ENCODE data around the gene LRRC46. TPM values are rescaled to one million over a fixed set of nuclear protein-coding genes. Genes with fewer than 3 reads are reported as not detected.

The LRRC46 gene
- total RNA-seq, 2 experiments from 2014 or later, result 0.38 to 0.67 TPM

- ChIA-PET CTCF (interaction anchor here (1.3 to 1.8 kb wide), 2 partner anchors 13 to 66 kb away, joined by 4 to 7 read pairs; no protein-coding TSS in a partner anchor), POLR2A (no interaction called here)
- Mint-ChIP-seq H3K36me3 (ENCODE audit: low read depth) (peaks cover 31% of the 10 kb centered on the region), H3K27ac (no peak overlapping the region), H3K9me3 (no peaks in the 10 kb centered on the region), H3K27me3 (no peaks in the 10 kb centered on the region), H3K4me3 (no peak overlapping the region), H3K4me1 (ENCODE audit: low read depth) (peaks cover 22% of the 10 kb centered on the region)
- TF ChIP-seq CTCF (IDR thresholded peaks at IDR 0.05), result no peak
- ATAC-seq (no peak), DNase-seq (no peak)
- intact Hi-C loops (cut with micrococcal nuclease), result no loop called here
Observed at GRCh38 chr17:47823519-47823918, 8.0 kb upstream of the LRRC46 start.

GRCh38 chr17:47829870-47830269, 1.6 kb upstream of the LRRC46 start:
- no peaks in the 10 kb centered on the region for H3K27me3 Mint-ChIP-seq
- no peaks in the 10 kb centered on the region for H3K9me3 Mint-ChIP-seq
- peaks cover 37% of the 10 kb centered on the region for H3K4me1 Mint-ChIP-seq (ENCODE audit: low read depth)
- ChIA-PET CTCF (interaction anchor here (0.8 to 3.7 kb wide), 4 partner anchors 10 to 93 kb away, joined by 3 to 25 read pairs (median 4); partner anchors contain the start of gene SCRN2), POLR2A (interaction anchor here (1.2 kb wide), 1 partner anchor 123 kb away, joined by 3 read pairs; no protein-coding TSS in a partner anchor)
- H3K4me3 Mint-ChIP-seq, result peak overlapping the region; percentile 91
- ATAC-seq (peak; percentile 54), DNase-seq (peak; percentile 59)
- intact Hi-C loops (cut with micrococcal nuclease), result no loop called here
- TF ChIP-seq CTCF (IDR thresholded peaks at IDR 0.05), result no peak
- peaks cover 23% of the 10 kb centered on the region for H3K36me3 Mint-ChIP-seq (ENCODE audit: low read depth)
- H3K27ac Mint-ChIP-seq, result peak overlapping the region; percentile 94

- DNase-seq, result no peak
- Mint-ChIP-seq H3K27ac (peak overlapping the region; percentile 94), H3K4me3 (peak overlapping the region; percentile 91), H3K4me1 (ENCODE audit: low read depth) (peaks cover 40% of the 10 kb centered on the region), H3K36me3 (ENCODE audit: low read depth) (peaks cover 20% of the 10 kb centered on the region), H3K27me3 (no peaks in the 10 kb centered on the region), H3K9me3 (no peaks in the 10 kb centered on the region)
- intact Hi-C loops (cut with micrococcal nuclease), result no loop called here
- ATAC-seq, result no peak
- ChIA-PET POLR2A (interaction anchor here (1.0 to 1.7 kb wide), 7 partner anchors 9 to 124 kb away, joined by 3 to 9 read pairs (median 6); partner anchors contain the start of genes OSBPL7, PNPO and SCRN2), CTCF (interaction anchor here (0.7 to 3.7 kb wide), 11 partner anchors 8 to 116 kb away, joined by 3 to 25 read pairs (median 4); partner anchors contain the start of gene SCRN2)
- TF ChIP-seq CTCF (IDR thresholded peaks at IDR 0.05), result no peak
Observed at GRCh38 chr17:47830396-47831002, 971 bp upstream of the LRRC46 start.

- Mint-ChIP-seq H3K4me3 (peak overlapping the region; percentile 91), H3K4me1 (ENCODE audit: low read depth) (peaks cover 44% of the 10 kb centered on the region), H3K36me3 (ENCODE audit: low read depth) (peaks cover 10% of the 10 kb centered on the region), H3K9me3 (no peaks in the 10 kb centered on the region), H3K27me3 (no peaks in the 10 kb centered on the region), H3K27ac (peak overlapping the region; percentile 94)
- intact Hi-C loops (cut with micrococcal nuclease), result no loop called here
- no peak for TF ChIP-seq CTCF (IDR thresholded peaks at IDR 0.05)
- ATAC-seq (no peak), DNase-seq (no peak)
- ChIA-PET CTCF (interaction anchor here (0.6 to 3.7 kb wide), 10 partner anchors 9 to 139 kb away, joined by 3 to 25 read pairs (median 4); partner anchors contain the start of genes CDK5RAP3 and SCRN2), POLR2A (interaction anchor here (0.6 to 1.7 kb wide), 6 partner anchors 10 to 168 kb away, joined by 3 to 9 read pairs (median 5); partner anchors contain the start of gene OSBPL7)
Observed at GRCh38 chr17:47831934-47832327, 461 bp downstream of the LRRC46 start.

GRCh38 chr17:47834756-47835155, 3.3 kb downstream of the LRRC46 start:
- DNase-seq, result no peak

More at GRCh38 chr17:47834756-47835155, 3.3 kb downstream of the LRRC46 start:
- Mint-ChIP-seq H3K36me3 (ENCODE audit: low read depth) (peaks cover 3% of the 10 kb centered on the region), H3K9me3 (no peaks in the 10 kb centered on the region), H3K4me3 (no peak overlapping the region), H3K4me1 (ENCODE audit: low read depth) (peaks cover 36% of the 10 kb centered on the region), H3K27me3 (no peaks in the 10 kb centered on the region), H3K27ac (no peak overlapping the region)
- no peak for TF ChIP-seq CTCF (IDR thresholded peaks at IDR 0.05)
- no peak for ATAC-seq
- ChIA-PET POLR2A (interaction anchor here (1.5 to 1.6 kb wide), 3 partner anchors 16 to 114 kb away, joined by 3 to 4 read pairs (median 4); partner anchors contain the start of gene SP6), CTCF (interaction anchor here (1.1 to 20.8 kb wide), 5 partner anchors 8 to 136 kb away, joined by 3 to 586 read pairs (median 4); partner anchors contain the start of genes CDK5RAP3 and SP2)
- intact Hi-C loops (cut with micrococcal nuclease), result no loop called here

Measured in activated CD8-positive, alpha-beta T cell treated with anti-CD3 and anti-CD28 coated beads for 36 hours (primary cell).